Stomach (tissue), 9 donors: ENCODE data around the gene MYEOV. TPM values are rescaled to one million over a fixed set of nuclear protein-coding genes. Genes with fewer than 3 reads are reported as not detected.
A peak's percentile ranks its signal among the peaks of the same experiment; 100 is the strongest.

Experiments
- DNase-seq, 2 donors: peaks; one replicate each; pipeline versions ENCODE4 v3.0.0 to v3.0.0-alpha.2; 2013 to 2019
- H3K27ac ChIP-seq, 5 donors: fragments of 200-600 bp in 4 of 5; sonication (generic) in 4 of 5; one replicate each; pipeline ENCODE4 v1.5.1; 2013 to 2019; ENCODE audit warnings: mild to moderate bottlenecking in 1 of 5, moderate library complexity in 1 of 5
- H3K27me3 ChIP-seq, 3 donors: fragments of 200-600 bp; sonication (generic); one replicate each; pipeline ENCODE4 v1.5.1; 2017 to 2019; ENCODE audit warnings: mixed run types in 1 of 3
- H3K36me3 ChIP-seq, 4 donors: fragments of 200-600 bp; sonication (generic); 1 replicate in 3 of 4; 2 replicates in 1 of 4; pipeline ENCODE4 v1.5.1; 2016 to 2019
- H3K4me1 ChIP-seq, 4 donors: fragments of 200-600 bp; sonication (generic); one replicate each; pipeline ENCODE4 v1.5.1; 2016 to 2019
- H3K4me3 ChIP-seq, 4 donors: fragments of 200-600 bp; sonication (generic) in 3 of 4; one replicate each; pipeline ENCODE4 v1.5.1; 2016 to 2019; ENCODE audit warnings: mild to moderate bottlenecking in 1 of 4
- H3K9me3 ChIP-seq, 4 donors: fragments of 200-600 bp; sonication (generic); one replicate each; pipeline ENCODE4 v1.5.1; 2016 to 2019
- EP300 ChIP-seq: sonication (generic); formaldehyde crosslinking; IDR thresholded peaks from one replicate; pipeline ENCODE4 v1.6.1; 2017; ENCODE audit warnings: antibody characterized with exemption
- POLR2A ChIP-seq, 4 donors: fragments of 450-650 bp; IDR thresholded peaks; one replicate each; pipeline ENCODE4 v1.6.1; 2016; ENCODE audit warnings: antibody characterized with exemption in 4 of 4, control low read depth in 2 of 4, mild to moderate bottlenecking in 1 of 4, moderate library complexity in 1 of 4
- POLR2AphosphoS5 ChIP-seq, 3 donors: sonication (generic); formaldehyde crosslinking; IDR thresholded peaks; one replicate each; pipeline ENCODE4 v1.6.1; 2016; ENCODE audit warnings: antibody characterized with exemption in 3 of 3
- WGBS, 5 donors: extraction: QIAGEN DNeasy Blood & Tissue Kit in 3 of 5; methylation state at CpG; one replicate each; pipeline versions ENCODE4 v1.1.5 to v1.1.7; 2013 to 2018; 5-methylcytosine and 5-hydroxymethylcytosine counted together
- intact Hi-C: fragments of 100-400 bp; cut with DNase I; formaldehyde crosslinking; loops from one replicate; pipeline ENCODE4 v1.15.1; 2023; ENCODE audit warnings: low total_unique reads
- polyA plus RNA-seq, 3 donors: library from polyadenylated mRNA; stranded (reverse); fragments of 200-250 nt; gene quantifications; one replicate each; pipeline ENCODE4 v1.2.3, GENCODE V29; 2013
- total RNA-seq, 5 donors: library from RNA; depleted of rRNA; stranded (reverse); fragments of >200 nt; gene quantifications; one replicate each; pipeline versions ENCODE4 v1.1.0 to v1.2.3, GENCODE V29; 2014 to 2016
- TF ChIP-seq, protein P1 (sequence below), 7 experiments: fragments of 450-650 bp in 4 of 7; fragments of 200-600 bp in 3 of 7; sonication (generic) in 3 of 7; IDR thresholded peaks; one replicate each; pipeline ENCODE4 v1.5.1; 2016 to 2019; ENCODE audit warnings: antibody characterized with exemption in 7 of 7, control low read depth in 2 of 7, mild to moderate bottlenecking in 1 of 7
- donor health status: healthy with polysubstance abuse.
- donor health status: Bipolar disorder and iron deficiency.
- donor health status: healthy.

MYEOV gene
- total and polyA plus RNA-seq, 8 donors: 0.92 to 41.5 (median 8.5) TPM; not detected in 2

DNA sequence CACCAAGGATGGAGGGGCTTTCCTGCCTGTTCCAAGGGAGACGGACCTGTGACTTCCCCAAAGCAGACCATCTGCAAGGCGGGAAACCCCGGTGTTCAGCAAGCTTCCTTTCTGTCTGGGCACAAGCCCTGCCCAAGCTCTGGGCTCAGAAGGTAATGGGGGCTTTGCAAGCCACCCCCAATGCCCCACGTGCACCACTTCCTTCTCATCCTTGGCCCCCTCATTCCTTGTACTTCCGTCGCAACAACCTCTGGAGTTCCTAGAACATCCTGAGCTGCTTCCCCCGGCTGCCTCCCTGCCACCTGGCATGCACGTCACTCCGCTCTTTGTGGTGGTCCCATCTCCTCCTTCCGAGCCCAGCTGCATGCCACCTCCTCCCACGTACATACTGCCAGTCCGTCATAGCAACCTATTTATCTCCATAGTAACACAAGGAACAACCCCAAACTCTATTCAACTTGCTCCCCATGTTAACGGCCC is 3.9 kb downstream of the MYEOV start:
- H3K27me3 ChIP-seq: no peaks in the 10 kb centered on the region
- DNase-seq: peak in 1 of 2 donors; percentile 76
- TF ChIP-seq, protein P1, sequence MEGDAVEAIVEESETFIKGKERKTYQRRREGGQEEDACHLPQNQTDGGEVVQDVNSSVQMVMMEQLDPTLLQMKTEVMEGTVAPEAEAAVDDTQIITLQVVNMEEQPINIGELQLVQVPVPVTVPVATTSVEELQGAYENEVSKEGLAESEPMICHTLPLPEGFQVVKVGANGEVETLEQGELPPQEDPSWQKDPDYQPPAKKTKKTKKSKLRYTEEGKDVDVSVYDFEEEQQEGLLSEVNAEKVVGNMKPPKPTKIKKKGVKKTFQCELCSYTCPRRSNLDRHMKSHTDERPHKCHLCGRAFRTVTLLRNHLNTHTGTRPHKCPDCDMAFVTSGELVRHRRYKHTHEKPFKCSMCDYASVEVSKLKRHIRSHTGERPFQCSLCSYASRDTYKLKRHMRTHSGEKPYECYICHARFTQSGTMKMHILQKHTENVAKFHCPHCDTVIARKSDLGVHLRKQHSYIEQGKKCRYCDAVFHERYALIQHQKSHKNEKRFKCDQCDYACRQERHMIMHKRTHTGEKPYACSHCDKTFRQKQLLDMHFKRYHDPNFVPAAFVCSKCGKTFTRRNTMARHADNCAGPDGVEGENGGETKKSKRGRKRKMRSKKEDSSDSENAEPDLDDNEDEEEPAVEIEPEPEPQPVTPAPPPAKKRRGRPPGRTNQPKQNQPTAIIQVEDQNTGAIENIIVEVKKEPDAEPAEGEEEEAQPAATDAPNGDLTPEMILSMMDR (IDR thresholded peaks at IDR 0.05): no peak
- TF ChIP-seq EP300 (no peak), POLR2AphosphoS5 (IDR thresholded peaks at IDR 0.05) (no peak), POLR2A (IDR thresholded peaks at IDR 0.05) (no peak)
- WGBS, 5 donors: 47 to 59% (median 52%) methylated on average over 13 of the region's 13 CpGs
- H3K27ac ChIP-seq: peak overlapping the region; percentile 78 to 95 (median 88)
- H3K4me1 ChIP-seq: peaks cover 47 to 99% (median 64%) of the 10 kb centered on the region in 4 donors
- no peaks in the 10 kb centered on the region for H3K9me3 ChIP-seq
- intact Hi-C loops: no loop called here
- H3K36me3 ChIP-seq: no peaks in the 10 kb centered on the region
- peak overlapping the region; percentile 10 to 30 (median 21) for H3K4me3 ChIP-seq

DNA sequence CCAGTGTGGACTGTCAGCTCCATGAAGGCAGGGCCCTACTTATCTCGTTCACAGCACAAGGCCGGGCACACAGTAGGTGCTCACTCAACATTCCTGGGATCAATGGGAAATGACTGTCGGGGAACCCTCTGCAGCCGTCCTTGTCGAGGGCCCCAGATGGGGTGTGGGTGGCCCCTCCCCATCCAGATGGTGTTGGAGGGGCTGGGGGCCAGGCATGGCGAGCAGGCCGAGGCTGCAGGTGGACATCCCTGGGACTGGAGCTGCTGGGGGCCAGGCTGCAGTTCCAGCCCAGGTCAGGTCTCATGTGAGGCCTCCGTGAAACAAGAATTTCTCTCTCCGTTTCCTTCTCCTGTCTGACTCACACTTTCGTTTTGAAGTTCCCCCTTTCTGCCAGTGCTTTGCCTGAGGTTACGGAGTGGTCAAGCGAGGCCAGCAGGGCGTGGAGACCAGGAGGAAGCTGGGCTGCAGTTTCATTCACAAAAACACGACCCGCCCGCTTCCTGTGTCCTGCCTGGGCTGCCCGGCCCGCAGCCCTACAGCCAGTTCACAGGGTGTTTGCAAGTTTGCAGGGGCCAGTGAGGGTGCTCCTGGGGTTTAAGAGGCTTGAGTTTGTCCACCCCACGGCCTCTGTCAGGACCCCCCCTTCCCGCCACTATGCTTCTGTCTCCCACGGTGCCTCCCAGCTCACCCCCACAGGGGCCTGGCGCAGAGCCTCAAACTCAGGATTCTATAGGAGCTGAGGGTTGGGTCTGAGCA is 4.5 kb downstream of the MYEOV start:
- H3K4me3 ChIP-seq: peak overlapping the region; percentile 10 to 30 (median 21)
- no peaks in the 10 kb centered on the region for H3K36me3 ChIP-seq
- H3K4me1 ChIP-seq: peaks cover 47 to 94% (median 60%) of the 10 kb centered on the region in 4 donors
- WGBS, 5 donors: 19 to 31% (median 22%) methylated on average over 18 to 22 of the region's 22 CpGs
- peak; percentile 82 to 89 for DNase-seq
- no peaks in the 10 kb centered on the region for H3K27me3 ChIP-seq
- TF ChIP-seq POLR2A (IDR thresholded peaks at IDR 0.05): no peak
- TF ChIP-seq POLR2AphosphoS5 (IDR thresholded peaks at IDR 0.05): peak in 2 of 3 donors; percentile 74 to 89
- no peaks in the 10 kb centered on the region for H3K9me3 ChIP-seq
- intact Hi-C loops: no loop called here
- peak overlapping the region; percentile 78 to 95 (median 88) for H3K27ac ChIP-seq

- H3K4me3 ChIP-seq: peak overlapping the region in 2 of 4 donors; percentile 17 to 25
- no peaks in the 10 kb centered on the region for H3K9me3 ChIP-seq
- intact Hi-C loops: no loop called here
- H3K4me1 ChIP-seq: peaks cover 45 to 88% (median 57%) of the 10 kb centered on the region in 4 donors
- H3K27me3 ChIP-seq: no peaks in the 10 kb centered on the region
- H3K27ac ChIP-seq: peak overlapping the region; percentile 78 to 95 (median 88)
- DNase-seq: no peak
- H3K36me3 ChIP-seq: no peaks in the 10 kb centered on the region
- WGBS, 5 donors: 88 to 95% (median 91%) methylated on average over 10 to 11 of the region's 11 CpGs
- TF ChIP-seq EP300 (no peak), POLR2A (IDR thresholded peaks at IDR 0.05) (no peak), POLR2AphosphoS5 (IDR thresholded peaks at IDR 0.05) (no peak)
- TF ChIP-seq, protein P1 (IDR thresholded peaks at IDR 0.05): no peak
Measured at GRCh38 chr11:69299023-69299461, 5.1 kb downstream of the MYEOV start.

GRCh38 chr11:69299572-69299971 is 5.6 kb downstream of the MYEOV start:
- no peaks in the 10 kb centered on the region for H3K36me3 ChIP-seq
- H3K27me3 ChIP-seq: no peaks in the 10 kb centered on the region
- H3K9me3 ChIP-seq: no peaks in the 10 kb centered on the region
- H3K4me3 ChIP-seq: no peak overlapping the region
- no peak for DNase-seq
- 88 to 95% (median 94%) methylated on average over 4 to 8 of the region's 8 CpGs for WGBS, 5 donors
- peak overlapping the region in 4 of 5 donors; percentile 78 to 95 (median 88) for H3K27ac ChIP-seq
- no peak for TF ChIP-seq POLR2A (IDR thresholded peaks at IDR 0.05)
- TF ChIP-seq EP300: no peak
- no peak for TF ChIP-seq POLR2AphosphoS5 (IDR thresholded peaks at IDR 0.05)
- TF ChIP-seq, protein P1 (IDR thresholded peaks at IDR 0.05): no peak
- peaks cover 45 to 82% (median 57%) of the 10 kb centered on the region in 4 donors for H3K4me1 ChIP-seq
- intact Hi-C loops: no loop called here
